ENCODE results near the gene RANBP3.
A peak's percentile ranks its signal among the peaks of the same experiment; 100 is the strongest.

RANBP3 gene

GRCh38 chr19:5974721-5975387 lies 3.1 kb downstream of the RANBP3 start:
- H3K4me1 ChIP-seq (ENCODE audit: control insufficient read depth, insufficient read depth, low read length): peaks cover 11% of the 10 kb centered on the region
- TF ChIP-seq AEBP2 (tag by site-specific recombination; IDR thresholded peaks at IDR 0.05; ENCODE audit: borderline replicate concordance) (no peak), KLF1 (tag by site-specific recombination; IDR thresholded peaks at IDR 0.05) (0 out of 2 replicates have a peak, but pooled peaks have one; percentile 11), ZEB2 (tag by site-specific recombination; IDR thresholded peaks at IDR 0.05) (0 out of 2 replicates have a peak, but pooled peaks have one; percentile 30), PRDM1 (tag by site-specific recombination; IDR thresholded peaks at IDR 0.05) (0 out of 2 replicates have a peak, but pooled peaks have one; percentile 32), ZNF221 (tag by site-specific recombination; IDR thresholded peaks at IDR 0.05; ENCODE audit: borderline replicate concordance) (no peak), ZXDB (tag by site-specific recombination; IDR thresholded peaks at IDR 0.05) (peak; percentile 81), FEZF1 (tag by site-specific recombination; IDR thresholded peaks at IDR 0.05) (peak; percentile 46), ZBTB48 (tag by site-specific recombination; IDR thresholded peaks at IDR 0.05) (no peak), GLI4 (tag by site-specific recombination; IDR thresholded peaks at IDR 0.05) (no peak), KLF8 (tag by site-specific recombination; IDR thresholded peaks at IDR 0.05) (no peak), ZNF521 (tag by site-specific recombination; IDR thresholded peaks at IDR 0.05) (no peak), ZFP69B (tag by site-specific recombination; IDR thresholded peaks at IDR 0.05) (peak; percentile 76; the same call in 1 of the 2 replicates), ZNF549 (tag by site-specific recombination; IDR thresholded peaks at IDR 0.05) (no peak), SCRT1 (tag by site-specific recombination; IDR thresholded peaks at IDR 0.05; ENCODE audit: borderline replicate concordance) (no peak), ZNF660 (tag by site-specific recombination; IDR thresholded peaks at IDR 0.05) (no peak), ZNF626 (tag by site-specific recombination; IDR thresholded peaks at IDR 0.05) (no peak)
- TF ChIP-seq, protein P1, sequence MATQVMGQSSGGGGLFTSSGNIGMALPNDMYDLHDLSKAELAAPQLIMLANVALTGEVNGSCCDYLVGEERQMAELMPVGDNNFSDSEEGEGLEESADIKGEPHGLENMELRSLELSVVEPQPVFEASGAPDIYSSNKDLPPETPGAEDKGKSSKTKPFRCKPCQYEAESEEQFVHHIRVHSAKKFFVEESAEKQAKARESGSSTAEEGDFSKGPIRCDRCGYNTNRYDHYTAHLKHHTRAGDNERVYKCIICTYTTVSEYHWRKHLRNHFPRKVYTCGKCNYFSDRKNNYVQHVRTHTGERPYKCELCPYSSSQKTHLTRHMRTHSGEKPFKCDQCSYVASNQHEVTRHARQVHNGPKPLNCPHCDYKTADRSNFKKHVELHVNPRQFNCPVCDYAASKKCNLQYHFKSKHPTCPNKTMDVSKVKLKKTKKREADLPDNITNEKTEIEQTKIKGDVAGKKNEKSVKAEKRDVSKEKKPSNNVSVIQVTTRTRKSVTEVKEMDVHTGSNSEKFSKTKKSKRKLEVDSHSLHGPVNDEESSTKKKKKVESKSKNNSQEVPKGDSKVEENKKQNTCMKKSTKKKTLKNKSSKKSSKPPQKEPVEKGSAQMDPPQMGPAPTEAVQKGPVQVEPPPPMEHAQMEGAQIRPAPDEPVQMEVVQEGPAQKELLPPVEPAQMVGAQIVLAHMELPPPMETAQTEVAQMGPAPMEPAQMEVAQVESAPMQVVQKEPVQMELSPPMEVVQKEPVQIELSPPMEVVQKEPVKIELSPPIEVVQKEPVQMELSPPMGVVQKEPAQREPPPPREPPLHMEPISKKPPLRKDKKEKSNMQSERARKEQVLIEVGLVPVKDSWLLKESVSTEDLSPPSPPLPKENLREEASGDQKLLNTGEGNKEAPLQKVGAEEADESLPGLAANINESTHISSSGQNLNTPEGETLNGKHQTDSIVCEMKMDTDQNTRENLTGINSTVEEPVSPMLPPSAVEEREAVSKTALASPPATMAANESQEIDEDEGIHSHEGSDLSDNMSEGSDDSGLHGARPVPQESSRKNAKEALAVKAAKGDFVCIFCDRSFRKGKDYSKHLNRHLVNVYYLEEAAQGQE (tag by site-specific recombination; IDR thresholded peaks at IDR 0.05): no peak
- TF ChIP-seq, protein P2, sequence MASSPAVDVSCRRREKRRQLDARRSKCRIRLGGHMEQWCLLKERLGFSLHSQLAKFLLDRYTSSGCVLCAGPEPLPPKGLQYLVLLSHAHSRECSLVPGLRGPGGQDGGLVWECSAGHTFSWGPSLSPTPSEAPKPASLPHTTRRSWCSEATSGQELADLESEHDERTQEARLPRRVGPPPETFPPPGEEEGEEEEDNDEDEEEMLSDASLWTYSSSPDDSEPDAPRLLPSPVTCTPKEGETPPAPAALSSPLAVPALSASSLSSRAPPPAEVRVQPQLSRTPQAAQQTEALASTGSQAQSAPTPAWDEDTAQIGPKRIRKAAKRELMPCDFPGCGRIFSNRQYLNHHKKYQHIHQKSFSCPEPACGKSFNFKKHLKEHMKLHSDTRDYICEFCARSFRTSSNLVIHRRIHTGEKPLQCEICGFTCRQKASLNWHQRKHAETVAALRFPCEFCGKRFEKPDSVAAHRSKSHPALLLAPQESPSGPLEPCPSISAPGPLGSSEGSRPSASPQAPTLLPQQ (tag by site-specific recombination; IDR thresholded peaks at IDR 0.05): peak; percentile 94
- TF ChIP-seq, protein P3, sequence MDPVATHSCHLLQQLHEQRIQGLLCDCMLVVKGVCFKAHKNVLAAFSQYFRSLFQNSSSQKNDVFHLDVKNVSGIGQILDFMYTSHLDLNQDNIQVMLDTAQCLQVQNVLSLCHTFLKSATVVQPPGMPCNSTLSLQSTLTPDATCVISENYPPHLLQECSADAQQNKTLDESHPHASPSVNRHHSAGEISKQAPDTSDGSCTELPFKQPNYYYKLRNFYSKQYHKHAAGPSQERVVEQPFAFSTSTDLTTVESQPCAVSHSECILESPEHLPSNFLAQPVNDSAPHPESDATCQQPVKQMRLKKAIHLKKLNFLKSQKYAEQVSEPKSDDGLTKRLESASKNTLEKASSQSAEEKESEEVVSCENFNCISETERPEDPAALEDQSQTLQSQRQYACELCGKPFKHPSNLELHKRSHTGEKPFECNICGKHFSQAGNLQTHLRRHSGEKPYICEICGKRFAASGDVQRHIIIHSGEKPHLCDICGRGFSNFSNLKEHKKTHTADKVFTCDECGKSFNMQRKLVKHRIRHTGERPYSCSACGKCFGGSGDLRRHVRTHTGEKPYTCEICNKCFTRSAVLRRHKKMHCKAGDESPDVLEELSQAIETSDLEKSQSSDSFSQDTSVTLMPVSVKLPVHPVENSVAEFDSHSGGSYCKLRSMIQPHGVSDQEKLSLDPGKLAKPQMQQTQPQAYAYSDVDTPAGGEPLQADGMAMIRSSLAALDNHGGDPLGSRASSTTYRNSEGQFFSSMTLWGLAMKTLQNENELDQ (tag by site-specific recombination; IDR thresholded peaks at IDR 0.05; ENCODE audit: low read depth): no peak
- H3K9me3 ChIP-seq (ENCODE audit: control insufficient read depth, insufficient read depth, low read depth, low read length): no peaks in the 10 kb centered on the region
- no peak overlapping the region for H3K27ac ChIP-seq (ENCODE audit: extremely low read depth, low read depth, low read length)
- ChIA-PET CTCF (interaction anchor here (0.8 to 1.2 kb wide), 2 partner anchors 10 to 12 kb away, joined by 3 read pairs; no protein-coding TSS in a partner anchor), POLR2A (no interaction called here)
- H3K4me3 ChIP-seq (ENCODE audit: low read depth, low read length): no peak overlapping the region
- peaks cover 5 to 52% of the 10 kb centered on the region in 2 experiments; a peak in 2 of 3 replicates for H3K36me3 ChIP-seq (ENCODE audit: control insufficient read depth in 2 of 2, insufficient read depth in 1 of 2, low read length in 2 of 2)
